ENCODE measurements around the gene INA. TPM values are rescaled to one million over a fixed set of nuclear protein-coding genes. Genes with fewer than 3 reads are reported as not detected.

Gene INA
- total RNA-seq, 1 experiment from 2014 or later: 14.0 TPM

GRCh38 chr10:103334567-103334966, 57.6 kb downstream of the INA start:
- no peak overlapping the region for H4K8ac ChIP-seq (replicated peaks; ENCODE audit: insufficient read length, low read depth, low read length)
- H4K20me1 ChIP-seq (ENCODE audit: control insufficient read depth, insufficient read depth, insufficient read length): no peaks in the 10 kb centered on the region
- no peak overlapping the region for H3K27ac ChIP-seq (ENCODE audit: insufficient read length, low read depth, low read length)
- no peak for TF ChIP-seq CTCF (conservative IDR thresholded peaks at IDR 0.05)
- no peaks in the 10 kb centered on the region for H3K27me3 Mint-ChIP-seq (ENCODE audit: low read depth)
- no peak overlapping the region for H2BK20ac ChIP-seq (ENCODE audit: low read depth, low read length, poor library complexity, severe bottlenecking)
- H2AFZ ChIP-seq (ENCODE audit: low read length): no peak overlapping the region
- no peak overlapping the region for H2BK120ac ChIP-seq (ENCODE audit: low read depth, low read length, poor library complexity, severe bottlenecking)
- no peaks in the 10 kb centered on the region for H3K4me1 ChIP-seq (ENCODE audit: insufficient read depth, low read length)
- H3K23me2 ChIP-seq (ENCODE audit: insufficient read length, low read depth, low read length, poor library complexity, severe bottlenecking): no peaks in the 10 kb centered on the region
- no peaks in the 10 kb centered on the region for H3K27me3 ChIP-seq (ENCODE audit: insufficient read depth, low read length)
- no peak overlapping the region for H2BK12ac ChIP-seq (ENCODE audit: insufficient read length, low read depth, low read length)
- no peak overlapping the region for H3K4me3 Mint-ChIP-seq
- no peaks in the 10 kb centered on the region for H3K9me3 ChIP-seq (ENCODE audit: control insufficient read depth, low read depth, low read length)
- H3K79me1 ChIP-seq (ENCODE audit: insufficient read depth, low read depth, low read length, poor library complexity, severe bottlenecking): no peaks in the 10 kb centered on the region
- no peaks in the 10 kb centered on the region for H3K4me1 Mint-ChIP-seq
- no peaks in the 10 kb centered on the region for H3K9me3 Mint-ChIP-seq
- no peak overlapping the region for H2BK15ac ChIP-seq (ENCODE audit: low read depth, low read length)
- no peak overlapping the region for H3K14ac ChIP-seq (ENCODE audit: insufficient read depth, low read length)
- H3K27ac Mint-ChIP-seq: no peak overlapping the region
- peaks cover 23 to 72% (median 51%) of the 10 kb centered on the region in 3 experiments; a peak in 6 of 7 replicates for H3K36me3 Mint-ChIP-seq (ENCODE audit: insufficient read depth in 1 of 3, low read depth in 3 of 3)
- H3K4me2 ChIP-seq (ENCODE audit: insufficient read depth, insufficient read length, low read length): no peak overlapping the region
- no peak overlapping the region for H3K9ac ChIP-seq (ENCODE audit: extremely low read depth, insufficient read length, low read length)
- no peak overlapping the region for H3K23ac ChIP-seq (ENCODE audit: insufficient read length, low read depth, low read length)
- no peak overlapping the region for H2BK5ac ChIP-seq (ENCODE audit: insufficient read length, low read length)
- H3K18ac ChIP-seq (ENCODE audit: insufficient read length, low read depth, low read length): no peak overlapping the region
- H3T11ph ChIP-seq (ENCODE audit: low read length): no peak overlapping the region
- no peak for DNase-seq
- no peak overlapping the region for H3K56ac ChIP-seq (ENCODE audit: insufficient read length, low read depth, low read length)
- H3K79me2 ChIP-seq (ENCODE audit: insufficient read depth, low read length): no peaks in the 10 kb centered on the region
- H4K91ac ChIP-seq (ENCODE audit: insufficient read length, low read depth, low read length): no peak overlapping the region
- no peak overlapping the region for H2AK5ac ChIP-seq (ENCODE audit: insufficient read length, low read length)
- no peak overlapping the region for H4K5ac ChIP-seq (ENCODE audit: insufficient read length, low read depth, low read length)
- no peak overlapping the region for H3K4ac ChIP-seq (ENCODE audit: low read depth, low read length)
